K562 (cell line): ENCODE data around the gene COL9A3. TPM values are rescaled to one million over a fixed set of nuclear protein-coding genes. Genes with fewer than 3 reads are reported as not detected.

Source experiments
- BRD4 ChIP-seq: fragments of 200-600 bp; sonication (generic); IDR thresholded peaks from 2 replicates; pipeline ENCODE4 v1.6.1; 2017; ENCODE audit warnings: inconsistent platforms
- CC2D1A ChIP-seq: fragments of 450-650 bp; IDR thresholded peaks from 2 replicates; pipeline ENCODE4 v1.6.1; 2017; ENCODE audit warnings: mild to moderate bottlenecking
- CHD1 ChIP-seq: fragments of 200-600 bp; sonication (generic); IDR thresholded peaks from one replicate; pipeline ENCODE4 v1.6.1; 2012; ENCODE audit warnings: mild to moderate bottlenecking, moderate library complexity, low read length, inconsistent platforms
- FOXJ3 ChIP-seq: sonication (generic); formaldehyde crosslinking; IDR thresholded peaks from 2 replicates; pipeline ENCODE4 v1.4.0; 2020; ENCODE audit warnings: mild to moderate bottlenecking, missing genetic modification reagents
- MXI1 ChIP-seq: IDR thresholded peaks from 2 replicates; pipeline ENCODE4 v1.6.1; 2011; ENCODE audit warnings: low read depth, mild to moderate bottlenecking, improper control_type of control experiment, low read length
- NCOA2 ChIP-seq, 2 experiments: fragments of 450-650 bp; IDR thresholded peaks; 2 replicates each; pipeline ENCODE4 v1.6.1; 2018; ENCODE audit warnings: mild to moderate bottlenecking in 2 of 2, moderate library complexity in 1 of 2; ENCODE audit not compliant: partially characterized antibody in 2 of 2
- polyA plus RNA-seq, 8 experiments: library from polyadenylated mRNA; depleted of rRNA in 4 of 8; stranded (reverse) in 5 of 8; unstranded in 3 of 8; fragments of >200 nt; fragmentation: Nextera tagmentation in 2 of 8; fragmentation: Illumina TruSeq in 1 of 8; extraction: Ambion mirVana in 2 of 8; extraction: Trizol in 1 of 8; gene quantifications; 2 replicates each; pipeline versions ENCODE4 v1.2.1 to v1.2.3, GENCODE V29; 2011 to 2014; ENCODE audit warnings: inconsistent platforms in 1 of 8, missing spikeins in 1 of 8
- total RNA-seq, 7 experiments: library from RNA; depleted of rRNA in 6 of 7; stranded (reverse); fragments of >200 nt in 6 of 7; fragmentation: Illumina TruSeq in 2 of 7; extraction: Trizol in 2 of 7; gene quantifications; 2 replicates each; pipeline versions ENCODE4 v1.2.1 to v1.2.3, GENCODE V29; 2011 to 2021; ENCODE audit warnings: low replicate concordance in 1 of 7
- TF ChIP-seq, protein P1 (sequence below): fragments of 450-650 bp; IDR thresholded peaks from 2 replicates; pipeline ENCODE4 v1.6.1; 2018; ENCODE audit not compliant: partially characterized antibody
- TF ChIP-seq, protein P2 (sequence below): fragments of 250-450 bp; sonication (Bioruptor Pico); IDR thresholded peaks from 2 replicates; pipeline ENCODE4 v1.5.0; 2021; ENCODE audit warnings: mild to moderate bottlenecking, borderline replicate concordance
- TF ChIP-seq, protein P3 (sequence below), 2 experiments: fragments of 450-650 bp in 1 of 2; sonication (generic) in 1 of 2; formaldehyde crosslinking in 1 of 2; IDR thresholded peaks; 2 replicates each; pipeline versions ENCODE4 v1.7.1 to v1.9.0; 2016 to 2022; ENCODE audit warnings: inconsistent platforms in 1 of 2, mild to moderate bottlenecking in 1 of 2, missing genetic modification reagents in 1 of 2
- TF ChIP-seq, protein P4 (sequence below): fragments of 450-650 bp; IDR thresholded peaks from 2 replicates; pipeline ENCODE4 v1.6.1; 2016

The COL9A3 gene
- total and polyA plus RNA-seq, 9 of the 15 experiments (the other 6 are each of a cell fraction or from before 2014, with no cell fraction given), result 0.14 to 3.6 (median 0.88) TPM; not detected in 1

DNA sequence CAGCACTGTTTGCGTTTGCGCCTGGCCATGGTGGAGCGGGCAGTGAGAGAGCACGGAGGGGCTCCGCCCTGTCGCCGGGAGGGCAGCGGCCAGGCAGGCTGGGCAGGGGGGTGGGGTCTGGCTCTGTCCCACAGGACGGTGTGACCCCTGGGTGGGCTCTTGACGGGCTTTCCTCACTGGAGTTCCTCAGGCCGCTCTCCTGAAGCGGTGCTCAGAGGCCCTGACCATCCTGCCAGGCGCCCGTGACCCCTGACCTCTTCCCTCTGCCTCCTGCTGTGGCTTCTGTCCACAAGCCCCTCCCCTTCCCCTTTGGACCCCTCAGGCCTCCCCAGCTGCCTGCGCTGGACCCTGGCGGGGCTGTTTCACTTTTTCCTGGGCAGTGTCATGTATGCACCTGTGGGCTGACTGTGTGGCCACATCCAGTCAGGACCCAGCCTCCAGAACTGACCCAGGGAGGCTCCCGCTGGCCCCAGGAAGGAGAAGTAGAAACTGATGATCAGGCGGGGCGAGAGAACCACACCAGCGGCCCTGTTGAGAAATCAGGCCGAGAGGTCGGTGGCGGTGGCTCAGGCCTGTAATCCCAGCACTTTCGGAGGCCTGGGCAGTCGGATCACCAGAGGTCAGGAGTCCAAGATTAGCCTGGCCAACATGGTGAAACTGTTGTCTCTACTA lies 11.0 kb upstream of the COL9A3 start (continued):
- TF ChIP-seq, protein P1, sequence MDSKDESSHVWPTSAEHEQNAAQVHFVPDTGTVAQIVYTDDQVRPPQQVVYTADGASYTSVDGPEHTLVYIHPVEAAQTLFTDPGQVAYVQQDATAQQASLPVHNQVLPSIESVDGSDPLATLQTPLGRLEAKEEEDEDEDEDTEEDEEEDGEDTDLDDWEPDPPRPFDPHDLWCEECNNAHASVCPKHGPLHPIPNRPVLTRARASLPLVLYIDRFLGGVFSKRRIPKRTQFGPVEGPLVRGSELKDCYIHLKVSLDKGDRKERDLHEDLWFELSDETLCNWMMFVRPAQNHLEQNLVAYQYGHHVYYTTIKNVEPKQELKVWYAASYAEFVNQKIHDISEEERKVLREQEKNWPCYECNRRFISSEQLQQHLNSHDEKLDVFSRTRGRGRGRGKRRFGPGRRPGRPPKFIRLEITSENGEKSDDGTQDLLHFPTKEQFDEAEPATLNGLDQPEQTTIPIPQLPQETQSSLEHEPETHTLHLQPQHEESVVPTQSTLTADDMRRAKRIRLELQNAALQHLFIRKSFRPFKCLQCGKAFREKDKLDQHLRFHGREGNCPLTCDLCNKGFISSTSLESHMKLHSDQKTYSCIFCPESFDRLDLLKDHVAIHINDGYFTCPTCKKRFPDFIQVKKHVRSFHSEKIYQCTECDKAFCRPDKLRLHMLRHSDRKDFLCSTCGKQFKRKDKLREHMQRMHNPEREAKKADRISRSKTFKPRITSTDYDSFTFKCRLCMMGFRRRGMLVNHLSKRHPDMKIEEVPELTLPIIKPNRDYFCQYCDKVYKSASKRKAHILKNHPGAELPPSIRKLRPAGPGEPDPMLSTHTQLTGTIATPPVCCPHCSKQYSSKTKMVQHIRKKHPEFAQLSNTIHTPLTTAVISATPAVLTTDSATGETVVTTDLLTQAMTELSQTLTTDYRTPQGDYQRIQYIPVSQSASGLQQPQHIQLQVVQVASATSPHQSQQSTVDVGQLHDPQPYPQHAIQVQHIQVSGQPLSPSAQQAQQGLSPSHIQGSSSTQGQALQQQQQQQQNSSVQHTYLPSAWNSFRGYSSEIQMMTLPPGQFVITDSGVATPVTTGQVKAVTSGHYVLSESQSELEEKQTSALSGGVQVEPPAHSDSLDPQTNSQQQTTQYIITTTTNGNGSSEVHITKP, result no peak
- TF ChIP-seq FOXJ3 (CRISPR knock-in tag), result no peak
- TF ChIP-seq, protein P2, sequence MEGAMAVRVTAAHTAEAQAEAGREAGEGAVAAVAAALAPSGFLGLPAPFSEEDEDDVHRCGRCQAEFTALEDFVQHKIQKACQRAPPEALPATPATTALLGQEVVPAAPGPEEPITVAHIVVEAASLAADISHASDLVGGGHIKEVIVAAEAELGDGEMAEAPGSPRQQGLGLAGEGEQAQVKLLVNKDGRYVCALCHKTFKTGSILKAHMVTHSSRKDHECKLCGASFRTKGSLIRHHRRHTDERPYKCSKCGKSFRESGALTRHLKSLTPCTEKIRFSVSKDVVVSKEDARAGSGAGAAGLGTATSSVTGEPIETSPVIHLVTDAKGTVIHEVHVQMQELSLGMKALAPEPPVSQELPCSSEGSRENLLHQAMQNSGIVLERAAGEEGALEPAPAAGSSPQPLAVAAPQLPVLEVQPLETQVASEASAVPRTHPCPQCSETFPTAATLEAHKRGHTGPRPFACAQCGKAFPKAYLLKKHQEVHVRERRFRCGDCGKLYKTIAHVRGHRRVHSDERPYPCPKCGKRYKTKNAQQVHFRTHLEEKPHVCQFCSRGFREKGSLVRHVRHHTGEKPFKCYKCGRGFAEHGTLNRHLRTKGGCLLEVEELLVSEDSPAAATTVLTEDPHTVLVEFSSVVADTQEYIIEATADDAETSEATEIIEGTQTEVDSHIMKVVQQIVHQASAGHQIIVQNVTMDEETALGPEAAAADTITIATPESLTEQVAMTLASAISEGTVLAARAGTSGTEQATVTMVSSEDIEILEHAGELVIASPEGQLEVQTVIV (CRISPR knock-in tag), result no peak
- TF ChIP-seq CHD1, result peak; percentile 17
- TF ChIP-seq, protein P3, sequence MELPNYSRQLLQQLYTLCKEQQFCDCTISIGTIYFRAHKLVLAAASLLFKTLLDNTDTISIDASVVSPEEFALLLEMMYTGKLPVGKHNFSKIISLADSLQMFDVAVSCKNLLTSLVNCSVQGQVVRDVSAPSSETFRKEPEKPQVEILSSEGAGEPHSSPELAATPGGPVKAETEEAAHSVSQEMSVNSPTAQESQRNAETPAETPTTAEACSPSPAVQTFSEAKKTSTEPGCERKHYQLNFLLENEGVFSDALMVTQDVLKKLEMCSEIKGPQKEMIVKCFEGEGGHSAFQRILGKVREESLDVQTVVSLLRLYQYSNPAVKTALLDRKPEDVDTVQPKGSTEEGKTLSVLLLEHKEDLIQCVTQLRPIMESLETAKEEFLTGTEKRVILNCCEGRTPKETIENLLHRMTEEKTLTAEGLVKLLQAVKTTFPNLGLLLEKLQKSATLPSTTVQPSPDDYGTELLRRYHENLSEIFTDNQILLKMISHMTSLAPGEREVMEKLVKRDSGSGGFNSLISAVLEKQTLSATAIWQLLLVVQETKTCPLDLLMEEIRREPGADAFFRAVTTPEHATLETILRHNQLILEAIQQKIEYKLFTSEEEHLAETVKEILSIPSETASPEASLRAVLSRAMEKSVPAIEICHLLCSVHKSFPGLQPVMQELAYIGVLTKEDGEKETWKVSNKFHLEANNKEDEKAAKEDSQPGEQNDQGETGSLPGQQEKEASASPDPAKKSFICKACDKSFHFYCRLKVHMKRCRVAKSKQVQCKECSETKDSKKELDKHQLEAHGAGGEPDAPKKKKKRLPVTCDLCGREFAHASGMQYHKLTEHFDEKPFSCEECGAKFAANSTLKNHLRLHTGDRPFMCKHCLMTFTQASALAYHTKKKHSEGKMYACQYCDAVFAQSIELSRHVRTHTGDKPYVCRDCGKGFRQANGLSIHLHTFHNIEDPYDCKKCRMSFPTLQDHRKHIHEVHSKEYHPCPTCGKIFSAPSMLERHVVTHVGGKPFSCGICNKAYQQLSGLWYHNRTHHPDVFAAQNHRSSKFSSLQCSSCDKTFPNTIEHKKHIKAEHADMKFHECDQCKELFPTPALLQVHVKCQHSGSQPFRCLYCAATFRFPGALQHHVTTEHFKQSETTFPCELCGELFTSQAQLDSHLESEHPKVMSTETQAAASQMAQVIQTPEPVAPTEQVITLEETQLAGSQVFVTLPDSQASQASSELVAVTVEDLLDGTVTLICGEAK (IDR thresholded peaks at IDR 0.05), result 0 out of 2 replicates have a peak, but pooled peaks have one; percentile 17
- TF ChIP-seq, protein P3 (CRISPR knock-in tag; IDR thresholded peaks at IDR 0.05), result no peak
- TF ChIP-seq, protein P4, sequence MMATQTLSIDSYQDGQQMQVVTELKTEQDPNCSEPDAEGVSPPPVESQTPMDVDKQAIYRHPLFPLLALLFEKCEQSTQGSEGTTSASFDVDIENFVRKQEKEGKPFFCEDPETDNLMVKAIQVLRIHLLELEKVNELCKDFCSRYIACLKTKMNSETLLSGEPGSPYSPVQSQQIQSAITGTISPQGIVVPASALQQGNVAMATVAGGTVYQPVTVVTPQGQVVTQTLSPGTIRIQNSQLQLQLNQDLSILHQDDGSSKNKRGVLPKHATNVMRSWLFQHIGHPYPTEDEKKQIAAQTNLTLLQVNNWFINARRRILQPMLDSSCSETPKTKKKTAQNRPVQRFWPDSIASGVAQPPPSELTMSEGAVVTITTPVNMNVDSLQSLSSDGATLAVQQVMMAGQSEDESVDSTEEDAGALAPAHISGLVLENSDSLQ, result no peak
- TF ChIP-seq MXI1, result no peak
- no peak for TF ChIP-seq NCOA2 (IDR thresholded peaks at IDR 0.05; ENCODE audit: partially characterized antibody in 2 of 2)
- no peak for TF ChIP-seq CC2D1A
- TF ChIP-seq BRD4, result no peak
